Measurements from ENCODE around the gene HNRNPM.

The HNRNPM gene

GRCh38 chr19:8468124-8468523 lies 23.3 kb downstream of the HNRNPM start:
- H3K79me2 ChIP-seq (ENCODE audit: insufficient read depth, low read length) = peaks cover 93% of the 10 kb centered on the region
- no peak overlapping the region for H2AFZ ChIP-seq (ENCODE audit: low read depth, low read length)
- no peak overlapping the region for H3K9ac ChIP-seq (ENCODE audit: low read depth, low read length)
- no peak overlapping the region for H3K4me3 ChIP-seq (ENCODE audit: low read depth in 1 of 2, low read length in 2 of 2)
- H3K27me3 ChIP-seq (ENCODE audit: insufficient read depth, low read length, poor library complexity) = no peaks in the 10 kb centered on the region
- no peak overlapping the region for H3K27ac ChIP-seq (ENCODE audit: low read length)
- peaks cover 77% of the 10 kb centered on the region for H4K20me1 ChIP-seq (ENCODE audit: insufficient read depth, low read length)
- TF ChIP-seq EZH2 (IDR thresholded peaks at IDR 0.05; ENCODE audit: borderline replicate concordance, low read depth, low read length, severe bottlenecking) (no peak), CTCF (IDR thresholded peaks at IDR 0.05; ENCODE audit: borderline replicate concordance, extremely low read depth, low read length, poor library complexity, severe bottlenecking) (no peak)
- peaks cover 100% of the 10 kb centered on the region for H3K36me3 ChIP-seq (ENCODE audit: insufficient read depth, low read length)
- ATAC-seq (ENCODE audit: insufficient read depth, low read depth) (no peak), DNase-seq (no peak)
- H3K9me3 ChIP-seq (ENCODE audit: insufficient read depth, low read length, severe bottlenecking) = no peaks in the 10 kb centered on the region
- H3K4me1 ChIP-seq (ENCODE audit: insufficient read depth, low read length) = no peaks in the 10 kb centered on the region
- no peak overlapping the region for H3K4me2 ChIP-seq (ENCODE audit: insufficient read depth, low read length)

- peaks cover 93% of the 10 kb centered on the region for H3K79me2 ChIP-seq (ENCODE audit: insufficient read depth, low read length)
- H4K20me1 ChIP-seq (ENCODE audit: insufficient read depth, low read length) = peaks cover 71% of the 10 kb centered on the region
- H3K4me2 ChIP-seq (ENCODE audit: insufficient read depth, low read length) = no peak overlapping the region
- H3K4me3 ChIP-seq (ENCODE audit: low read depth in 1 of 2, low read length in 2 of 2) = no peak overlapping the region
- no peak for ATAC-seq (ENCODE audit: insufficient read depth, low read depth)
- no peak overlapping the region for H3K27ac ChIP-seq (ENCODE audit: low read length)
- no peaks in the 10 kb centered on the region for H3K9me3 ChIP-seq (ENCODE audit: insufficient read depth, low read length, severe bottlenecking)
- no peaks in the 10 kb centered on the region for H3K27me3 ChIP-seq (ENCODE audit: insufficient read depth, low read length, poor library complexity)
- H2AFZ ChIP-seq (ENCODE audit: low read depth, low read length) = no peak overlapping the region
- H3K4me1 ChIP-seq (ENCODE audit: insufficient read depth, low read length) = no peaks in the 10 kb centered on the region
- no peak for DNase-seq
- no peak overlapping the region for H3K9ac ChIP-seq (ENCODE audit: low read depth, low read length)
- H3K36me3 ChIP-seq (ENCODE audit: insufficient read depth, low read length) = peaks cover 100% of the 10 kb centered on the region
- no peak for TF ChIP-seq EZH2 (IDR thresholded peaks at IDR 0.05; ENCODE audit: borderline replicate concordance, low read depth, low read length, severe bottlenecking)
- TF ChIP-seq CTCF (IDR thresholded peaks at IDR 0.05; ENCODE audit: borderline replicate concordance, extremely low read depth, low read length, poor library complexity, severe bottlenecking) = no peak
Measured at GRCh38 chr19:8468761-8469373, 24.1 kb downstream of the HNRNPM start.

GRCh38 chr19:8469613-8470368 lies 25.0 kb downstream of the HNRNPM start:
- ATAC-seq (ENCODE audit: insufficient read depth, low read depth) (no peak), DNase-seq (no peak)
- no peaks in the 10 kb centered on the region for H3K9me3 ChIP-seq (ENCODE audit: insufficient read depth, low read length, severe bottlenecking)
- no peak overlapping the region for H3K27ac ChIP-seq (ENCODE audit: low read length)
- H2AFZ ChIP-seq (ENCODE audit: low read depth, low read length) = no peak overlapping the region
- H3K4me2 ChIP-seq (ENCODE audit: insufficient read depth, low read length) = no peak overlapping the region
- H3K4me3 ChIP-seq (ENCODE audit: low read depth in 1 of 2, low read length in 2 of 2) = no peak overlapping the region
- H3K79me2 ChIP-seq (ENCODE audit: insufficient read depth, low read length) = peaks cover 93% of the 10 kb centered on the region
- no peaks in the 10 kb centered on the region for H3K4me1 ChIP-seq (ENCODE audit: insufficient read depth, low read length)
- H4K20me1 ChIP-seq (ENCODE audit: insufficient read depth, low read length) = peaks cover 68% of the 10 kb centered on the region
- H3K36me3 ChIP-seq (ENCODE audit: insufficient read depth, low read length) = peaks cover 100% of the 10 kb centered on the region
- TF ChIP-seq EZH2 (IDR thresholded peaks at IDR 0.05; ENCODE audit: borderline replicate concordance, low read depth, low read length, severe bottlenecking) = no peak
- no peak for TF ChIP-seq CTCF (IDR thresholded peaks at IDR 0.05; ENCODE audit: borderline replicate concordance, extremely low read depth, low read length, poor library complexity, severe bottlenecking)
- H3K27me3 ChIP-seq (ENCODE audit: insufficient read depth, low read length, poor library complexity) = no peaks in the 10 kb centered on the region
- H3K9ac ChIP-seq (ENCODE audit: low read depth, low read length) = no peak overlapping the region
